ENCODE data around the gene WBP4.
A peak's percentile ranks its signal among the peaks of the same experiment; 100 is the strongest.

WBP4 gene

GRCh38 chr13:41049480-41050440 is 11.5 kb upstream of the WBP4 start:
- DNase-seq: no peak

GRCh38 chr13:41052441-41052840 is 8.9 kb upstream of the WBP4 start:
- no peak for DNase-seq

GRCh38 chr13:41053384-41053826 is 7.9 kb upstream of the WBP4 start:
- peak; percentile 37 for DNase-seq

- peak; percentile 85 for DNase-seq
Observed at GRCh38 chr13:41054212-41054877, 7.0 kb upstream of the WBP4 start.

- peak; percentile 64 for DNase-seq
Observed at GRCh38 chr13:41054919-41055619, 6.2 kb upstream of the WBP4 start.

GRCh38 chr13:41056194-41056593 is 5.1 kb upstream of the WBP4 start:
- DNase-seq: no peak

GRCh38 chr13:41056826-41057711 is 4.2 kb upstream of the WBP4 start:
- DNase-seq: no peak

GRCh38 chr13:41058295-41059070 is 2.8 kb upstream of the WBP4 start:
- no peak for DNase-seq

- peak; percentile 54 for DNase-seq
Observed at GRCh38 chr13:41059456-41060081, 1.7 kb upstream of the WBP4 start.

- peak; percentile 93 for DNase-seq
Observed at GRCh38 chr13:41060082-41060723, 1.1 kb upstream of the WBP4 start.

GRCh38 chr13:41060724-41061074 is 610 bp upstream of the WBP4 start:
- peak; percentile 91 for DNase-seq

- peak; percentile 82 for DNase-seq
Observed at GRCh38 chr13:41061914-41062837, 867 bp downstream of the WBP4 start.

GRCh38 chr13:41064493-41064892 is 3.2 kb downstream of the WBP4 start:
- DNase-seq: no peak

- peak; percentile 59 for DNase-seq
Observed at GRCh38 chr13:41065078-41065477, 3.8 kb downstream of the WBP4 start.

GRCh38 chr13:41074523-41074922 is 13.2 kb downstream of the WBP4 start:
- DNase-seq: no peak

- peak; percentile 88 for DNase-seq
Observed at GRCh38 chr13:41075034-41075433, 13.7 kb downstream of the WBP4 start.

- no peak for DNase-seq
Observed at GRCh38 chr13:41075485-41075884, 14.2 kb downstream of the WBP4 start.

- no peak for DNase-seq
Observed at GRCh38 chr13:41077475-41077874, 16.2 kb downstream of the WBP4 start.

GRCh38 chr13:41079725-41080124 is 18.4 kb downstream of the WBP4 start:
- no peak for DNase-seq
